HFFc6 (cell line): ENCODE results near the gene NTSR1. TPM values are rescaled to one million over a fixed set of nuclear protein-coding genes. Genes with fewer than 3 reads are reported as not detected.

ENCODE experiments used
- DNase-seq: peaks from one replicate; pipeline ENCODE4 v3.0.0-alpha.2; 2018
- H3K27ac Mint-ChIP-seq: 2 replicates; pipeline ENCODE4 v1.8.0; 2020; ENCODE audit warnings: mild to moderate bottlenecking, mixed read lengths
- H3K27me3 Mint-ChIP-seq: 2 replicates; pipeline ENCODE4 v1.8.0; 2021; ENCODE audit warnings: mild to moderate bottlenecking, moderate library complexity, mixed read lengths; ENCODE audit not compliant: insufficient read depth
- H3K36me3 Mint-ChIP-seq: 2 replicates; pipeline ENCODE4 v1.8.0; 2021; ENCODE audit warnings: low read depth, mixed read lengths
- H3K4me1 Mint-ChIP-seq: 2 replicates; pipeline ENCODE4 v1.8.0; 2020; ENCODE audit warnings: low read depth, mixed read lengths
- H3K4me3 Mint-ChIP-seq: 2 replicates; pipeline ENCODE4 v1.8.0; 2020; ENCODE audit warnings: mild to moderate bottlenecking, moderate library complexity, mixed read lengths
- H3K9me3 Mint-ChIP-seq: 2 replicates; pipeline ENCODE4 v1.8.0; 2020; ENCODE audit warnings: mild to moderate bottlenecking, mixed read lengths
- CTCF ChIP-seq: fragments of 200-600 bp; sonication (generic); IDR thresholded peaks from 2 replicates; pipeline ENCODE4 v1.5.0; 2021; ENCODE audit warnings: antibody characterized with exemption, mild to moderate bottlenecking
- total RNA-seq, 6 experiments: library from RNA; stranded (reverse); fragmentation: NEBNext Ultra II Directional; extraction: Animal tissue kit (Norgen Biotek cat#: 25700); gene quantifications; 2 replicates in 1 of 6; 3 replicates in 5 of 6; pipeline ENCODE4 v1.2.3, GENCODE V29; 2021

Gene NTSR1
- total RNA-seq, 6 experiments from 2014 or later = 3.1 to 6.5 (median 5.6) TPM

GRCh38 chr20:62802026-62802712, 93.5 kb downstream of the NTSR1 start:
- TF ChIP-seq CTCF = no peak
- no peak for DNase-seq
- peaks cover 29% of the 10 kb centered on the region for H3K4me1 Mint-ChIP-seq
- no peak overlapping the region for H3K4me3 Mint-ChIP-seq
- H3K9me3 Mint-ChIP-seq = no peaks in the 10 kb centered on the region
- H3K27ac Mint-ChIP-seq = no peak overlapping the region; the same call in 1 of the 2 replicates
- H3K27me3 Mint-ChIP-seq = peaks cover 2% of the 10 kb centered on the region
- H3K36me3 Mint-ChIP-seq = peaks cover 14% of the 10 kb centered on the region

GRCh38 chr20:62804021-62804626, 95.5 kb downstream of the NTSR1 start:
- H3K27ac Mint-ChIP-seq = peak overlapping the region; percentile 73
- no peaks in the 10 kb centered on the region; the same call in none of the 2 replicates for H3K27me3 Mint-ChIP-seq
- no peak for DNase-seq
- peaks cover 21% of the 10 kb centered on the region for H3K4me1 Mint-ChIP-seq
- no peaks in the 10 kb centered on the region for H3K9me3 Mint-ChIP-seq
- H3K4me3 Mint-ChIP-seq = peak overlapping the region; percentile 83
- no peak; the same call in 1 of the 2 replicates for TF ChIP-seq CTCF
- peaks cover 9% of the 10 kb centered on the region for H3K36me3 Mint-ChIP-seq

- H3K9me3 Mint-ChIP-seq = no peaks in the 10 kb centered on the region
- no peak for TF ChIP-seq CTCF
- peak within 1 kb of the TSS; percentile 86 for H3K27ac Mint-ChIP-seq
- peaks cover 5% of the 10 kb centered on the region for H3K36me3 Mint-ChIP-seq
- H3K27me3 Mint-ChIP-seq = no peaks in the 10 kb centered on the region; the same call in none of the 2 replicates
- no peak for DNase-seq
- H3K4me3 Mint-ChIP-seq = peak within 1 kb of the TSS; percentile 88
- peaks cover 21% of the 10 kb centered on the region for H3K4me1 Mint-ChIP-seq
Measured at GRCh38 chr20:62804627-62805154, 96.1 kb downstream of the NTSR1 start, which contains the start of gene OGFR. Gene OGFR (plus strand): TSS chr20:62804835. CDS start chr20:62804860, 25 bp downstream.

- H3K27me3 Mint-ChIP-seq = no peaks in the 10 kb centered on the region; the same call in none of the 2 replicates
- TF ChIP-seq CTCF = no peak
- no peaks in the 10 kb centered on the region for H3K9me3 Mint-ChIP-seq
- H3K27ac Mint-ChIP-seq = peak overlapping the region; percentile 77
- peaks cover 5% of the 10 kb centered on the region for H3K36me3 Mint-ChIP-seq
- no peak for DNase-seq
- peaks cover 21% of the 10 kb centered on the region for H3K4me1 Mint-ChIP-seq
- peak overlapping the region; percentile 88 for H3K4me3 Mint-ChIP-seq
Measured at GRCh38 chr20:62805155-62805710, 96.6 kb downstream of the NTSR1 start.

GRCh38 chr20:62805711-62806382, 97.2 kb downstream of the NTSR1 start:
- peak overlapping the region; percentile 77 for H3K27ac Mint-ChIP-seq
- peak overlapping the region; percentile 88 for H3K4me3 Mint-ChIP-seq
- no peaks in the 10 kb centered on the region; the same call in none of the 2 replicates for H3K27me3 Mint-ChIP-seq
- no peak for TF ChIP-seq CTCF
- DNase-seq = no peak
- peaks cover 21% of the 10 kb centered on the region for H3K4me1 Mint-ChIP-seq
- H3K36me3 Mint-ChIP-seq = peaks cover 5% of the 10 kb centered on the region
- H3K9me3 Mint-ChIP-seq = no peaks in the 10 kb centered on the region
